Erythroblast (primary cell): Measurements from ENCODE around the gene NBEA.

ENCODE experiments used
- GATA1 ChIP-seq: IDR thresholded peaks from 2 replicates; pipeline ENCODE4 v1.6.1; 2011; ENCODE audit warnings: low read depth, mild to moderate bottlenecking, control low read depth, low read length, moderate library complexity
- POLR2A ChIP-seq: IDR thresholded peaks from 2 replicates; pipeline ENCODE4 v1.6.1; 2011; ENCODE audit warnings: mild to moderate bottlenecking, low read length

DNA sequence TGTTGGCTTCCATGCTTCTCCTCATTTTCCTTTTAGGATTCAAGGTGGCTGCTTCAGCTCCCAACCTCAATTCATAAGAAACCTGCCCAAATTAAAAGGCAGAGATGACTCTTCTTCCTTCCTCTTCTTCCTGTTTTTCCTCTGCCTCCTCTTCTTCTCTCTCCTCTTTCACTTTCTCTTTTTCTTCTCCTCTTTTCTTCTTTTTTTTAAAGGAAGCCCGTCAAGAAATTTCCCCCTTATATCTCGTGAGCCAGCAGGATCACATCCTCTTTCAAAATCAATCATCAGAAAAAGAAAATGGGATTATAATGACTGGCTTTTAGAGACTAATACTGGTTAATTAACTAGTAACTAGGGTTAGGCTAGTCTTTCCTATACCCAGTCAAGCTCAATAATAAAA lies 220.3 kb downstream of the NBEA start:
- TF ChIP-seq POLR2A = no peak
- TF ChIP-seq GATA1 = no peak
